Measurements from ENCODE around the gene GPA33.

The GPA33 gene

GRCh38 chr1:167109125-167109524, 18.9 kb upstream of the GPA33 start:
- DNase-seq (ENCODE audit: low read depth): peak; percentile 55
- no peak overlapping the region for H3K4me3 ChIP-seq (ENCODE audit: low read depth, low read length)
- no peak for TF ChIP-seq MYC (IDR thresholded peaks at IDR 0.05; ENCODE audit: low read depth, low read length)
- TF ChIP-seq, protein P1, sequence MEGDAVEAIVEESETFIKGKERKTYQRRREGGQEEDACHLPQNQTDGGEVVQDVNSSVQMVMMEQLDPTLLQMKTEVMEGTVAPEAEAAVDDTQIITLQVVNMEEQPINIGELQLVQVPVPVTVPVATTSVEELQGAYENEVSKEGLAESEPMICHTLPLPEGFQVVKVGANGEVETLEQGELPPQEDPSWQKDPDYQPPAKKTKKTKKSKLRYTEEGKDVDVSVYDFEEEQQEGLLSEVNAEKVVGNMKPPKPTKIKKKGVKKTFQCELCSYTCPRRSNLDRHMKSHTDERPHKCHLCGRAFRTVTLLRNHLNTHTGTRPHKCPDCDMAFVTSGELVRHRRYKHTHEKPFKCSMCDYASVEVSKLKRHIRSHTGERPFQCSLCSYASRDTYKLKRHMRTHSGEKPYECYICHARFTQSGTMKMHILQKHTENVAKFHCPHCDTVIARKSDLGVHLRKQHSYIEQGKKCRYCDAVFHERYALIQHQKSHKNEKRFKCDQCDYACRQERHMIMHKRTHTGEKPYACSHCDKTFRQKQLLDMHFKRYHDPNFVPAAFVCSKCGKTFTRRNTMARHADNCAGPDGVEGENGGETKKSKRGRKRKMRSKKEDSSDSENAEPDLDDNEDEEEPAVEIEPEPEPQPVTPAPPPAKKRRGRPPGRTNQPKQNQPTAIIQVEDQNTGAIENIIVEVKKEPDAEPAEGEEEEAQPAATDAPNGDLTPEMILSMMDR (IDR thresholded peaks at IDR 0.05; ENCODE audit: low read depth, low read length): no peak
- TF ChIP-seq, protein P2, sequence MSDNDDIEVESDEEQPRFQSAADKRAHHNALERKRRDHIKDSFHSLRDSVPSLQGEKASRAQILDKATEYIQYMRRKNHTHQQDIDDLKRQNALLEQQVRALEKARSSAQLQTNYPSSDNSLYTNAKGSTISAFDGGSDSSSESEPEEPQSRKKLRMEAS (IDR thresholded peaks at IDR 0.05; ENCODE audit: low read depth, low read length): no peak
- TF ChIP-seq POLR2A (IDR thresholded peaks at IDR 0.05; ENCODE audit: extremely low read depth, insufficient read length): no peak

DNA sequence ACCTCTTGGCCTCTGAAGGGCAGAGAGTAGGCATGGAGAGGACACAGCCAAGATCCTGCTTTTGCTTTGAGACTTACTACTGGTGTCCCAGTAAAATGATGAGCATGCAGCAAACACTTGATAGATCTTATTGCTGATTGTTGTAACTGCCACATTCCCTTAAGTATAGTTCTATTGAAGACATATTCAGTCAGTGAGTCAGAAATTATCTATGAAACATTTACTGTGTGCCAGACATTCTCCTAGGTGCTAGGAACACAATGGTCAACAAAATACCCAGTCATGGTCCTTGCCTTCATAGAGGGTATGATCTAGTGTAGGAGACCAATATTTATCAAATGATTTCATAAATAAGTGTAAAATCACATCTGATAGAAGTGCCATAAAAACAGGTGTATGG, 17.3 kb upstream of the GPA33 start:
- TF ChIP-seq MYC (IDR thresholded peaks at IDR 0.05; ENCODE audit: low read depth, low read length): no peak
- no peak for TF ChIP-seq POLR2A (IDR thresholded peaks at IDR 0.05; ENCODE audit: extremely low read depth, insufficient read length)
- TF ChIP-seq, protein P1 (IDR thresholded peaks at IDR 0.05; ENCODE audit: low read depth, low read length): no peak
- TF ChIP-seq, protein P2 (IDR thresholded peaks at IDR 0.05; ENCODE audit: low read depth, low read length): no peak
- no peak for DNase-seq (ENCODE audit: low read depth)
- H3K4me3 ChIP-seq (ENCODE audit: low read depth, low read length): no peak overlapping the region

DNA sequence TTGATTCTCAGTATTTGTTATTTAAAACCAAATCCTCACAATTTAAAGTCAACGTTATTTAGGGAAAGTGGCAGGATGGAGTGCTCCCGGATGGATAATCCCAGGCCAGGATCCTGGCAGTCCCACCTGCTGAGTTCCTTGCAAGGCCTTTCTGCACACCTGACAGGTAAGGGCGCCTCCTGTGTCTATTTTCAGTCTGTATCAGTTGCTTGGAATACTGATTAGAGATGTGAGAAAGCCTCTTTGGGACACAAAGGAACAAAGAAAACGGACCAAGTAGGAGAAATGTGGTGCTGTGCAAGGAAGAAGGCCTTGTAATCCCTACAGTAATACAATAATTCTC, 15.9 kb upstream of the GPA33 start:
- TF ChIP-seq MYC (IDR thresholded peaks at IDR 0.05; ENCODE audit: low read depth, low read length) (no peak), POLR2A (IDR thresholded peaks at IDR 0.05; ENCODE audit: extremely low read depth, insufficient read length) (no peak)
- TF ChIP-seq, protein P2 (IDR thresholded peaks at IDR 0.05; ENCODE audit: low read depth, low read length): no peak
- TF ChIP-seq, protein P1 (IDR thresholded peaks at IDR 0.05; ENCODE audit: low read depth, low read length): no peak
- no peak for DNase-seq (ENCODE audit: low read depth)
- no peak overlapping the region for H3K4me3 ChIP-seq (ENCODE audit: low read depth, low read length)

DNA sequence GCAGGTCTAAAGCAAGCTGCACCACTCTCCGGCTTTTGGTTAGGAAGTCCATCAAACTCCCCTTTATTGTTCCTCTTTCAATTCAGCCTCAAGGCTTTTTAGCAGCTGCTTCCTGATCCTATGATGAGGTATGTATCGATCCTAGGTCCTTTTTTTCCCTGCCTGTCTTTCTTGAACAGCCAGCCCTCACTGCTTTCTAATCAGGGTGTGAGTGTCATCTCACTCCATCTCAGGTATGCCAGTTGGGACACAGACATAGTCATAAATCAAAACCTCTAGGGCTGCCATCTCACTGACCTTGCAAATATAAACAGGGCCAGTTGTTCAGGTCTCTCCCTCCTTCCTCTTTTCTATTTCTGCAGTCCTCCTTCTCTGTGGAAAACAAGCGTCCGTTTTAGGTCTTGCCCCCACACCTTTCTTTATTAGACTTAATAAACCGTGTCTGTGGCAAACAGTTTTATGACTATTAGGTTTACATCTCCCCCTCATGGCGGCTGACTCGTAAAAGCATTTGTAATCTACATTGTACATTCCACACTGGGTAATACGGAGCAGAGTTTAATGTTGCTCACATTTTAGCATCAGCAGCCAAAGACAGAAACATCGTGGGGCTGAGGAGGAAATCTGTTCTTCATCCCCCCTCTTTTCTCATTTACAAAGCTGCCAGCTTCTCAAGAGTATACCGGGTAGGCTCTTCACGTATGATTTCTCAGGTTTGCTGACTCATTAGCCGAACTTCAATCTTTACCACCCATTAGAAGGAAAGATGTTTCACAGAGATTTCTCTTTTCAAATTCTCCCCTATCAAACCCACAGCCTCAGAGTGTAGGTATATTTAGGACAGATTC, 15.3 kb upstream of the GPA33 start:
- TF ChIP-seq, protein P1 (IDR thresholded peaks at IDR 0.05; ENCODE audit: low read depth, low read length): no peak
- TF ChIP-seq MYC (IDR thresholded peaks at IDR 0.05; ENCODE audit: low read depth, low read length) (no peak), POLR2A (IDR thresholded peaks at IDR 0.05; ENCODE audit: extremely low read depth, insufficient read length) (no peak)
- TF ChIP-seq, protein P2 (IDR thresholded peaks at IDR 0.05; ENCODE audit: low read depth, low read length): no peak
- no peak overlapping the region for H3K4me3 ChIP-seq (ENCODE audit: low read depth, low read length)
- DNase-seq (ENCODE audit: low read depth): peak; percentile 4

GRCh38 chr1:167104256-167104633, 14.1 kb upstream of the GPA33 start:
- TF ChIP-seq, protein P1 (IDR thresholded peaks at IDR 0.05; ENCODE audit: low read depth, low read length): no peak
- TF ChIP-seq, protein P2 (IDR thresholded peaks at IDR 0.05; ENCODE audit: low read depth, low read length): no peak
- no peak for TF ChIP-seq POLR2A (IDR thresholded peaks at IDR 0.05; ENCODE audit: extremely low read depth, insufficient read length)
- no peak for TF ChIP-seq MYC (IDR thresholded peaks at IDR 0.05; ENCODE audit: low read depth, low read length)
- no peak overlapping the region for H3K4me3 ChIP-seq (ENCODE audit: low read depth, low read length)
- no peak for DNase-seq (ENCODE audit: low read depth)

All from NB4 (cell line).